ENCODE results near the gene SCAP.

The SCAP gene

GRCh38 chr3:47479826-47480160, 4.1 kb upstream of the SCAP start:
- H3K4me1 ChIP-seq (ENCODE audit: control insufficient read depth, insufficient read depth, low read length): no peaks in the 10 kb centered on the region
- TF ChIP-seq ZBTB44 (tag by site-specific recombination; IDR thresholded peaks at IDR 0.05) (no peak), ZNF362 (tag by site-specific recombination; IDR thresholded peaks at IDR 0.05) (no peak), ZNF174 (tag by site-specific recombination; IDR thresholded peaks at IDR 0.05) (no peak), MZF1 (tag by site-specific recombination; IDR thresholded peaks at IDR 0.05; ENCODE audit: borderline replicate concordance) (no peak), PATZ1 (tag by site-specific recombination; IDR thresholded peaks at IDR 0.05) (no peak), ZFHX2 (tag by site-specific recombination; conservative IDR thresholded peaks at IDR 0.05) (no peak), ZBTB17 (tag by site-specific recombination; IDR thresholded peaks at IDR 0.05) (no peak), ZNF398 (tag by site-specific recombination; IDR thresholded peaks at IDR 0.05) (no peak), KLF9 (tag by site-specific recombination; IDR thresholded peaks at IDR 0.05; ENCODE audit: low read depth) (no peak), TCF7L2 (IDR thresholded peaks at IDR 0.05; ENCODE audit: borderline replicate concordance, low read depth, low read length) (no peak), PRDM6 (tag by site-specific recombination; IDR thresholded peaks at IDR 0.05) (no peak), ZNF677 (tag by site-specific recombination; IDR thresholded peaks at IDR 0.05) (no peak), ZBTB21 (tag by site-specific recombination; IDR thresholded peaks at IDR 0.05) (no peak)
- H3K4me3 ChIP-seq (ENCODE audit: low read depth, low read length): no peak overlapping the region
- CTCF ChIA-PET: interaction anchor here (0.5 kb wide), 1 partner anchor 473 kb away, joined by 3 read pairs; no protein-coding TSS in a partner anchor
- POLR2A ChIA-PET: no interaction called here
- no peak overlapping the region for H3K27ac ChIP-seq (ENCODE audit: extremely low read depth, low read depth, low read length)
- H3K36me3 ChIP-seq (ENCODE audit: control insufficient read depth in 2 of 2, insufficient read depth in 1 of 2, low read length in 2 of 2): no peaks in the 10 kb centered on the region
- no peaks in the 10 kb centered on the region for H3K9me3 ChIP-seq (ENCODE audit: control insufficient read depth, insufficient read depth, low read depth, low read length)

GRCh38 chr3:47478022-47478421, 2.3 kb upstream of the SCAP start:
- ChIA-PET CTCF (no interaction called here), POLR2A (no interaction called here)
- no peaks in the 10 kb centered on the region for H3K4me1 ChIP-seq (ENCODE audit: control insufficient read depth, insufficient read depth, low read length)
- H3K36me3 ChIP-seq (ENCODE audit: control insufficient read depth in 2 of 2, insufficient read depth in 1 of 2, low read length in 2 of 2): no peaks in the 10 kb centered on the region
- no peaks in the 10 kb centered on the region for H3K9me3 ChIP-seq (ENCODE audit: control insufficient read depth, insufficient read depth, low read depth, low read length)
- no peak overlapping the region for H3K4me3 ChIP-seq (ENCODE audit: low read depth, low read length)
- H3K27ac ChIP-seq (ENCODE audit: extremely low read depth, low read depth, low read length): no peak overlapping the region
- TF ChIP-seq ZFP3 (tag by site-specific recombination; IDR thresholded peaks at IDR 0.05; ENCODE audit: low read depth) (no peak), ZNF223 (tag by site-specific recombination; IDR thresholded peaks at IDR 0.05) (no peak), SP7 (tag by site-specific recombination; IDR thresholded peaks at IDR 0.05) (no peak), ZNF548 (tag by site-specific recombination; IDR thresholded peaks at IDR 0.05) (no peak), ZNF37A (tag by site-specific recombination; IDR thresholded peaks at IDR 0.05) (no peak), PRDM2 (tag by site-specific recombination; IDR thresholded peaks at IDR 0.05; ENCODE audit: borderline replicate concordance) (no peak), ZNF121 (tag by site-specific recombination; IDR thresholded peaks at IDR 0.05) (no peak), FEZF1 (tag by site-specific recombination; IDR thresholded peaks at IDR 0.05) (no peak), OSR2 (tag by site-specific recombination; IDR thresholded peaks at IDR 0.05) (no peak)

Measured in HEK293 (cell line).